SK-N-DZ (cell line): ENCODE measurements around the gene CFAP299.
"Not testable (repeated sequence)": the region's sequence is repeated elsewhere in the genome, so short reads cannot be mapped to it uniquely, and the experiment has no call there.

Experiments
- DNase-seq: peaks from one replicate; pipeline ENCODE4 v3.0.0-alpha.2; 2015; ENCODE audit warnings: low spot score

CFAP299 gene

DNA sequence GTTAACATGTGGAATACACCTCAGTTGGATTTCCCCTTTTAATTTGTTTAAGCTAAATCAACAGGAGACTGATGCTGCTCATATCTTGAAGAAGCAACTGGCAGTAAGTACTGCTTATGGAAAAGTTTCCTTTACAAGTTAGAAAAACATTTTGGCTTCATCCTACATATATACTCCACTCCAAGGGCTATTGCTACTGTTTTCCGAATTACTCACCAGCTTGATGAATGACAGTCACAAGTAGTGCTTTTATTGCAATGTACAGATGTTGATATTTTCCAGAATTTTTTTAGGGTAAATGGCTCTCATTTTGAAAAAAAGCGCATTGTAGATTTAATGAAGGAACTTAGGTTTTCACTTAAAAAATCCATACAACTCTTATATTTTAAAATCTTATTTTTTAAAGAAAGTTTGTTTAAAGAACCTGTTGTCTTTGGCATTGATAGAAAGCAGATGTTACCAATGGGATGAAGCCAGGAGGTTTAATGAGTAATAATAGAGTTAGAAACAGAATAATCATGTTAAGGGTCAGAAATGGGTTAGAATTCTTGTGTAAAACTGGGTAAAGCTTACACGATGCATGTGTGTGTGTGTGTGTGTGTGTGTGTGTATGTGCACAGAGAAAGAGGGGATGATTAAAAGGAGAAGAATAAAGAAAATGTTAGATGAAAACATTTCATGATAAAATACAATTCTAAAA, 272.9 kb downstream of the CFAP299 start:
- DNase-seq: no peak

- no peak for DNase-seq
Measured at GRCh38 chr4:80610199-80610598, 274.7 kb downstream of the CFAP299 start.

GRCh38 chr4:80610845-80611677, 275.5 kb downstream of the CFAP299 start:
- DNase-seq: no peak

DNA sequence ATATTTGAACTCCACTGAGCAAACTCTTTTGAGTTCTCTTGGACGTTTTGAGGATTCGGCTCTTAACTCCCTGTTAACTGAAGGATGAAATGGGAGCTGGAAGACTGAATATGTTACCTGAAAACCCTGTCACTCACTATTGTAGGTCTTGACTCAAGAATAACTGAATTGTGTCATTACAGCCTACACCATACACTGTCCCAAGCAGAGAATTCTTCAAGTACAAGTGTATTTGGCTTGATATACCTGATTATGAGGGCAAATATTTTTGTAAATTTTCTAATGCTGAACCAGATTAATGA, 276.1 kb downstream of the CFAP299 start:
- no peak for DNase-seq

- no peak for DNase-seq
Measured at GRCh38 chr4:80613470-80613869, 277.9 kb downstream of the CFAP299 start.

- no peak for DNase-seq
Measured at GRCh38 chr4:80614319-80614718, 278.8 kb downstream of the CFAP299 start.

- no peak for DNase-seq
Measured at GRCh38 chr4:80615099-80615498, 279.6 kb downstream of the CFAP299 start.

DNA sequence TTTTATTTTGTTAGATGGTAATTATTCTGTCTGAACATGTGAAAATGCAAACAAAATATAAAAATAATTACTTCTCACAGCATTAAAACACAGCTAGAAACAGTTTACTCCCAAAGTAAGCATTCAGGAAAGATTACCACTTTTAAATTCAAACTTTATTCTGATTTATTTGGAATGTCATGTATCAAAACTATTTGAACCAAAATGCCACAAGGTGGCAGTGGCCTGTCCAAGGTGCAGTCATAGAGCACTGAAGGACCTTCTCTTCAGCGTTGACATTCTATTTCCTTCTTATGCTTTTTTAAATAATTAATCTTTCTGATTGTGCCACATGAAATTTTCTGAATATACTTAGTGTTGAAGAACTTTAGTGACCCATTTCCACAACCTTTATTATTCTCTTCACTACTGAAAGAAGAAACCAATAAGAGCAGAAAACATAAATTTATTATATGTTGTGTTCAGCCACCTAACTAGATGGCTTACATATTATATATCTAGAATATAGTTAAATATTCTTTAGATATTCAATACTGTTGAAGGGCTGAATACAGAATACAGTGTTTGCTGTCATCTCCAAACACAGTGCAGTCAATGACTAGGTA, 283.6 kb downstream of the CFAP299 start:
- DNase-seq: no peak

- DNase-seq: no peak
Measured at GRCh38 chr4:80631861-80632260, 296.3 kb downstream of the CFAP299 start.

DNA sequence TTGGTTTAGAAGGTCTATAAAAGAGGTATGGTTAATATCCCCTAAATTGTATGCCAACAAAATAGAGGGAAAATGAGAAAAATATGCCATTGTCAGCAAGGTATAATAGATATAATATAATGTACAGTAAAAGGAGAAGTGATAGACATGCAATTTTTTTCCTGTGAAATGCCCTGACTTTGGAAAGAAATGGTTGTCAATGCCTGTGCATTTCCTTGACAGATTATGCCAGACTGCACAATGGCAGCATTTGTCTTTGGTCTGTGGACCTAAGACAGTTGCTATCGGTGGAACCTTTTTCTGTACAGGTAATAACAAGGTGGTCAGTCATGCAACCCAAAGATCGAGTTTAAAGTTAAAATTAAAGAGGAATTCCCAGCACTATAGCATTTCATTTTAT, 301.7 kb downstream of the CFAP299 start:
- DNase-seq: no peak

DNA sequence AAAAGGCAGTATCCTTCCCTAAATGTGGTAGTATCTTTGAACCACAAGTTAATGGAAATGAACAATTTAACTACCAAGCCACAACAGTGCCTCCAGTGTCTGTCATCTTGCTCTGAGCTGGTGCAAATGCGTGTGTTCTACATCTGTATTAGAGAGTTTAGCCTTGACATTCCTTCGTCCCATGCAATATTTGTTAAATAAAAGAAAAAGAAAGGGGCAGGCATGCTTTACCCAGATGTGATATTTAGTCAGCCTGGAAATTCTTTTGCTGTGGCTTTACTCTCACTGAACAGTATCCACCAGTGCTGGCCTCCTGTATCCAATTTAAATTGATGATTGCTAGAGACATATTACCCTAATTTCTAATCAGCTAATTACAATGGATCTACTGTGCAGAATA, 310.5 kb downstream of the CFAP299 start:
- DNase-seq: no peak

DNA sequence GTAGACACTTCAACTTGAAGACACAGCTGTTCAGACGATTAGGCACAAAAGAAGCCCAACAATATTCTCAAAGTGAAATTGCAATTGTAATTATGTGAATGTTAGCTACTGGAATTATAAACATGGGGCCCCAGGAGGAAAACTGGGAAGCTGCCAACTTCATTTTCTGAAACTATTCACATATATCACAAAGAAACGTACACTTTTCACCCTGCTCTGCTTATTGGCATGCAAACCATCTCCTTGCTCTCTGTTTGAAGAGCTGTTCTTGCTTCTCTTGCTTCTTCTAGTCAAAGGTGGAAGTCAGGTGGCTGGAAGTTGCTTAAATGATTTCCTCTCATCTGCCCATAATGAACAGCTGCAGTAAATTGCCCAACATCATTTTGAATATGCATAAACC, 320.1 kb downstream of the CFAP299 start:
- no peak for DNase-seq

- DNase-seq: not testable (repeated sequence)
Measured at GRCh38 chr4:80670118-80670517, 334.6 kb downstream of the CFAP299 start.

- no peak for DNase-seq
Measured at GRCh38 chr4:80678413-80678812, 342.9 kb downstream of the CFAP299 start.

GRCh38 chr4:80680934-80681333, 345.4 kb downstream of the CFAP299 start:
- no peak for DNase-seq

DNA sequence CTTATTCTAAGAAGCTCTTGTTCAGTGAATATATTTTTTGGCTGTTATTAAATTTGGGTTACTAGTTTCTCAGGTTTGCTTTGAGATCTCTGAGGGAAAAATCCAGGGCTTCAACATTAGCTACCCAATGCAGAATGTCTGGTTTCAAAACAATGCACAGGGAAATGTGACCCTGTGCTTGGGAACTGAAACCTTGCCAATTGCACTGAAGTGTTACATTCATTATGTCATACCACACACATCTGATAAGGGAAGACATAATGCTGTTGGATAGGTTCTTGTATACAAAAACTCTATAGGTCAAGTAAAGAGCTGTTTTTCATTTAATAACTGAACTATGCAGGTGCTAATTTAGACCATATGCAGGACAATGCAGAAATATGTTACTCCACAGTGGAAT, 349.7 kb downstream of the CFAP299 start:
- DNase-seq: no peak

- not testable (repeated sequence) for DNase-seq
Measured at GRCh38 chr4:80687736-80688135, 352.2 kb downstream of the CFAP299 start.

- no peak for DNase-seq
Measured at GRCh38 chr4:80694171-80694570, 358.6 kb downstream of the CFAP299 start.

- no peak for DNase-seq
Measured at GRCh38 chr4:80705311-80705710, 369.8 kb downstream of the CFAP299 start.

- DNase-seq: no peak
Measured at GRCh38 chr4:80709082-80709869, 373.7 kb downstream of the CFAP299 start.

DNA sequence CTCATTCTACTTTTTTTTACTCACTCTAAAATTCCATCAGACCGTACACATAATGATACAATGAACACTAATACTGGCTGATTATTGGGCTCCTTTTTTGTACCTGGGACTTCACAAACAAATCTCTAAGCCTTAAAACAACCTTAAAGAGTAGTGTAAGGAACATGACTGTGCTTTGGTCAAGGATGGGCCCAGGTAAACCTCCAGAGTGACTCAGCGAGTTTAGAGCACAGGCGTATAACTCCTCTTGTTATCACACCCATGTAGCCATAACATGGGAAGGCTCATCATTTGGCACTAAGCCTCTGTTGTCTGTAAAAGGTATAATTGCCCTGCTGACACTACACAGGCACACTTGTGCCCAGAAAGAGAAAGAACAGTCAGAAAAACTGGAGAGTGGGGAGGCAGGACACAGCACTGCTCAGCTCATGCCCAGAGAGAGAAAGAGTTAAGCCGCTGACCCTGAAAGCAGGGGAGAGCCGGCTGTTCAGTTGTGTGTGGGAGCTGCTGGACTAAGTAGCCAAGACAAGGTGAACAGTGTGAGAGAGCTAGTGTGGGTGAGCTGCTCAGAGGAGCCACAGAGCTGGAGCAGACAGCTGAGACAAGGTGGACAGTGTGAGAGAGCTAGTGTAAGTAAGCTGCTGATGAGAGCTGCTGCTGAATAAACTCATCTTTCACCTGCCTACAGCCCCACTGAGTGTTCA, 375.4 kb downstream of the CFAP299 start:
- no peak for DNase-seq
